ENCODE data around the gene FNDC3A. TPM values are rescaled to one million over a fixed set of nuclear protein-coding genes. Genes with fewer than 3 reads are reported as not detected.
A peak's percentile ranks its signal among the peaks of the same experiment; 100 is the strongest.

FNDC3A gene
- total and polyA plus RNA-seq, 8 donors = 13.0 to 131 (median 26.2) TPM

- no peak overlapping the region for H3K27ac ChIP-seq
- DNase-seq = no peak
- H3K4me1 ChIP-seq = no peaks in the 10 kb centered on the region
- no peaks in the 10 kb centered on the region for H3K36me3 ChIP-seq
- WGBS, 5 donors = 90 to 94% (median 94%) methylated on average over 6 of the region's 6 CpGs
- TF ChIP-seq CTCF (IDR thresholded peaks at IDR 0.05) (no peak), EP300 (IDR thresholded peaks at IDR 0.05) (no peak), POLR2A (IDR thresholded peaks at IDR 0.05) (no peak), POLR2AphosphoS5 (IDR thresholded peaks at IDR 0.05) (no peak)
- H3K4me3 ChIP-seq = no peak overlapping the region
- H3K27me3 ChIP-seq = no peaks in the 10 kb centered on the region
- intact Hi-C loops (cut with DNase I; ENCODE audit: low total_unique reads) = no loop called here
- no peaks in the 10 kb centered on the region for H3K9me3 ChIP-seq
Measured at GRCh38 chr13:49235856-49236431, 260.2 kb downstream of the FNDC3A start.

DNA sequence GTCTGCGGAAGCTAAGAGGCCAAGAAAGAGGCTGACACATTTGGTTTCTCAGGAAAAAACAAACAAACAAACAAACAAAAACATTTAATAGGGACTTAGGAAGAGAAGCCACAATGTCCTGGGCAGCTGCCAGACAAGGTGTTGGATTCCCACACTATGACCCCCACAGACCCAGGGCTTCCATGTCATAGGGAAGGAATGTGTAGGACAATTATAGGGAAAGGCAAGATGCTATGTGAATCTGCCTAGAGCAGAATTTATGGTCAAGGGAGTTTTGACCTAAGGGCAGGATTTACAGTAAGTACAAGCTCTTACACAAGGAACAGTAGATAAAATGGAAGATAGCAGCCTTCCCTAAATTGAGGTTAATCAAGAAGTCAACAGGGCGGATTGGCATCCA lies 262.9 kb downstream of the FNDC3A start:
- intact Hi-C loops (cut with DNase I; ENCODE audit: low total_unique reads) = no loop called here
- WGBS, 5 donors = 91 to 99% (median 99%) methylated on average over 2 of the region's 2 CpGs
- DNase-seq = no peak
- no peaks in the 10 kb centered on the region for H3K9me3 ChIP-seq
- H3K36me3 ChIP-seq = no peaks in the 10 kb centered on the region
- no peak overlapping the region for H3K4me3 ChIP-seq
- no peaks in the 10 kb centered on the region for H3K27me3 ChIP-seq
- no peaks in the 10 kb centered on the region for H3K4me1 ChIP-seq
- no peak for TF ChIP-seq POLR2AphosphoS5 (IDR thresholded peaks at IDR 0.05)
- no peak overlapping the region for H3K27ac ChIP-seq

DNA sequence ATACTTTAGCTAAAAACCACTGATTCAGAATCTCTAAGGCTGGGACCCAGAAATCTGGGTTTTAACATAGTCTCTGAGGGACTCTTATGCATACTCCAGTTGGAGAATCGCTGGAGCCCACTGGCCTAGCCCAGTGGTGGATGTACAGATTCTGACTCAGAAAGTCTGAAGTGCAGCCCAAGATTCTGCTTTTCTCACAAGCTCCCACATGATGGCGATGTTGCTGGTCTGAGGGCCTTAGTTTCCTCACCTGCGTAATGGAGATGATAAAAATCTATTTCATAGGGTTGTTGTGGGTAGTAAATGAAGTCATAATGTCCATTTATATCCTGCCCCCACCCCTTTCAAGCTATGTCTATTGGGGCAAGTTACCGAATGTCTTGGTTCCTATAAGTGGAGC lies 264.3 kb downstream of the FNDC3A start:
- intact Hi-C loops (cut with DNase I; ENCODE audit: low total_unique reads) = no loop called here
- Histone ChIP-seq H3K4me1 (no peaks in the 10 kb centered on the region), H3K27ac (no peak overlapping the region), H3K4me3 (no peak overlapping the region), H3K36me3 (no peaks in the 10 kb centered on the region), H3K27me3 (no peaks in the 10 kb centered on the region), H3K9me3 (no peaks in the 10 kb centered on the region)
- no peak for TF ChIP-seq POLR2AphosphoS5 (IDR thresholded peaks at IDR 0.05)
- peak in 3 of 7 experiments; percentile 10 to 29 (median 15) for TF ChIP-seq CTCF (IDR thresholded peaks at IDR 0.05)
- 34 to 57% (median 36%) methylated on average over 4 of the region's 4 CpGs for WGBS, 5 donors
- peak in 1 of 2 donors; percentile 26 for DNase-seq

DNA sequence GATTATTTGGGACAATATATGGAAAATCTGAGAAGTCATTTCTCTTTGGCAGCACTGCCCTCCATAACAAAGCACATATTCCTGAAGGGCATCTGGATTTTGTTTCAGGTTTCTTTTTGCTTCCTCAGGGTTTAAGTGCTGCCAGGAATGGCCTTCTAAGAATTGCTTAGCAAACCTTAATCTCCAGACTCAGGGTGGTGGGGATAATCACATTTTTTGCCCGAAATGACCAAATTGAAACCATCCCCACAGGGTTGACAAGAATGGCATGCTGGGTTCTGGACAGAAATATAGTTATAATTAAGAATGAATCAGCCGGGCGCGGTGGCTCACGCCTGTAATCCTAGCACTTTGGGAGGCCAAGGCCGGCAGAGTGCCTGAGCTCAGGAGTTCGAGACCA lies 265.6 kb downstream of the FNDC3A start:
- H3K4me3 ChIP-seq = no peak overlapping the region
- intact Hi-C loops (cut with DNase I; ENCODE audit: low total_unique reads) = no loop called here
- TF ChIP-seq CTCF (IDR thresholded peaks at IDR 0.05) (no peak), POLR2A (IDR thresholded peaks at IDR 0.05) (no peak)

DNA sequence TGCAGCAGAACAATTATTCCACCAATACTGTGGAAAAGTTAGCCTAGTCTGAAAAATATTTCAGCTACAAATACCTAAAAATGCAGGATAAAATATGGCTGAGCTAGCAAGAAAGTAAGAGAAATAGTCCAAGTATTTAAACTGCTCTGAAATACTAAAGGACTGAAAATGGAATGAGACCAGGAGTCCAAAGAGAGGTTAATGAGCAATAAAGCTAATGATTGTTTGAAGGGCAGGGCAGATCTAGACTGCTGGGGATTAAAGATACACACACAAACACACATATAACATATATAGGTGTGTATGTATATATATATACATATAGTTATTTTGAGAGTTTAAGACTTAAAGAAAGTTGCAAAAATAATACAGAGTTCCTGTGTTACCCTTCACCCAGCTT lies 269.4 kb downstream of the FNDC3A start:
- Histone ChIP-seq H3K27me3 (no peaks in the 10 kb centered on the region), H3K27ac (no peak overlapping the region), H3K9me3 (no peaks in the 10 kb centered on the region), H3K36me3 (peaks cover 0 to under 1% (median 0%) of the 10 kb centered on the region in 4 donors), H3K4me3 (no peak overlapping the region), H3K4me1 (peaks cover 0 to 25% (median 11%) of the 10 kb centered on the region in 4 donors)
- DNase-seq = no peak
- intact Hi-C loops (cut with DNase I; ENCODE audit: low total_unique reads) = no loop called here
- TF ChIP-seq POLR2AphosphoS5 (IDR thresholded peaks at IDR 0.05) = no peak
- no peak for TF ChIP-seq CTCF (IDR thresholded peaks at IDR 0.05)
- no peak for TF ChIP-seq EP300 (IDR thresholded peaks at IDR 0.05)
- TF ChIP-seq POLR2A (IDR thresholded peaks at IDR 0.05) = no peak

More for the DNA sequence above, 265.6 kb downstream of the FNDC3A start:
- Histone ChIP-seq H3K9me3 (no peaks in the 10 kb centered on the region), H3K27me3 (no peaks in the 10 kb centered on the region), H3K27ac (no peak overlapping the region), H3K36me3 (no peaks in the 10 kb centered on the region), H3K4me1 (no peaks in the 10 kb centered on the region)
- no peak for DNase-seq
- WGBS, 5 donors = 89 to 95% (median 94%) methylated on average over 7 of the region's 7 CpGs

Measured in stomach (tissue), 9 donors.